BLaER1 treated with 17β-estradiol and CSF1 and Interleukin-3, amounts not matched to agents 10 nM and 100 nM (cell line): ENCODE data around the gene ZNF79.
A peak's percentile ranks its signal among the peaks of the same experiment; 100 is the strongest.

Source experiments
- H3K27ac ChIP-seq, 11 experiments: shearing (Covaris generic); formaldehyde crosslinking; 2 replicates each; pipeline ENCODE4 v1.8.1; 2022
- H3K27me3 ChIP-seq, 11 experiments: shearing (Covaris generic); formaldehyde crosslinking; 2 replicates each; pipeline ENCODE4 v1.8.1; 2022
- H3K36me3 ChIP-seq, 11 experiments: shearing (Covaris generic); formaldehyde crosslinking; 2 replicates each; pipeline ENCODE4 v1.8.1; 2022
- H3K4me1 ChIP-seq, 10 experiments: shearing (Covaris generic); formaldehyde crosslinking; 2 replicates each; pipeline ENCODE4 v1.8.1; 2022
- H3K4me2 ChIP-seq, 11 experiments: shearing (Covaris generic); formaldehyde crosslinking; 2 replicates each; pipeline ENCODE4 v1.8.1; 2022
- H3K4me3 ChIP-seq, 10 experiments: shearing (Covaris generic); formaldehyde crosslinking; 2 replicates each; pipeline ENCODE4 v1.8.1; 2022
- H3K9ac ChIP-seq, 11 experiments: shearing (Covaris generic); formaldehyde crosslinking; 2 replicates each; pipeline ENCODE4 v1.8.1; 2022
- H3K9me3 ChIP-seq, 11 experiments: shearing (Covaris generic); formaldehyde crosslinking; replicated peaks in 1 of 11; 2 replicates each; pipeline ENCODE4 v1.8.1; 2022
- H4K20me1 ChIP-seq, 11 experiments: shearing (Covaris generic); formaldehyde crosslinking; 2 replicates each; pipeline ENCODE4 v1.8.1; 2022
- Cebpa-rat ChIP-seq, 11 experiments: shearing (Covaris generic); IDR thresholded peaks; 2 replicates each; pipeline ENCODE4 v1.8.1; 2022

ZNF79 gene

DNA sequence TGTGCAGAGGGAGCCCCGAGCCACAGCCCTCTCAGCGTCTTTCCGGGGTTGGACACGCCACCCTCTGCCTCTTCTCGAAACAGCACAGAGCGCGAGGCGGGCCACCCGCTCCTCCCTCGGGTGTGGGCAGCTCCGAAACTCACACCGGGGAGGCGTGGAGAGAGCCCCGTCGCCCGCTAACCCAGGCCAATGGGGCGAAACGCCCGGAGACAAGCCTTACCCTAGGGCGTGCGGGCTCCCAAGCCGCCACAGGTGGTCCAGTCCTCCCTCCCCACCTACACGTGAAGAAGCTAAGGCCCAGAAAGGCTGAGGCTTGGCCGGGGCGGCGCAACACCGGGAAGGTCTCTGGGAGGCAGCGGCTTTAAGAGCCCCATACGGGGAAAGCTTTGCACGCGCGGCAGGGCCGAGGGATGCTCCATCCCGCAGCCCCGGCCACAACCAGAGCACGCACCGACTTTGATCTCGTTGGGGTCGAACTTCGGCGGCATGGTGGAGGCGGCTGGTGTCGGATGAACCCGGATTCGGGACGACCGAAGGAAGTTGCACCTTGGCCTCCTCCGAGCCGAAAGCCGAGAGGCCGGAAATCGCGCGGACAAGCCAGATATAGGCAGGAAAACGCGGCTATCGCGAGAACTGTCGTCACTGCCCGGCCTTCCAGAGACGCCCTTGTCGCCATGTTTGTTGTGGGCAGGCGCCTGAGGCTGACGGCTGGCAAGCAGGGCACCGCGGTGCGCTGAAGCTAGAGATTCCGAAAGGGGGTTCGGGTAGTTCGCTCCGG, 26.8 kb downstream of the ZNF79 start, which contains the start of the genes LRSAM1 and RPL12:
TSS of gene LRSAM1 (plus strand) at position 681 of the 778 bp plus-strand sequence. CDS start 3,018 bp downstream, outside the sequence.
TSS of gene RPL12 (minus strand) at position 577 of the 778 bp plus-strand sequence. CDS start at position 488, 89 bp downstream.
- Histone ChIP-seq H3K4me2 (peak within 1 kb of the TSS; percentile 91 to 100 (median 97)), H3K36me3 (peaks cover 46 to 63% (median 48%) of the 10 kb centered on the region in 11 experiments), H3K27ac (peak within 1 kb of the TSS; percentile 80 to 99 (median 95)), H3K4me1 (peaks cover 32 to 65% (median 54%) of the 10 kb centered on the region in 10 experiments), H3K9me3 (peaks cover 0 to 27% (median 4%) of the 10 kb centered on the region in 11 experiments; a peak in 14 of 22 replicates), H3K9ac (peak within 1 kb of the TSS; percentile 94 to 100 (median 98)), H3K4me3 (peak within 1 kb of the TSS; percentile 87 to 100 (median 96)), H4K20me1 (peaks cover 50 to 51% (median 50%) of the 10 kb centered on the region in 11 experiments), H3K27me3 (no peaks in the 10 kb centered on the region)
- TF ChIP-seq Cebpa-rat (IDR thresholded peaks at IDR 0.05): no peak

DNA sequence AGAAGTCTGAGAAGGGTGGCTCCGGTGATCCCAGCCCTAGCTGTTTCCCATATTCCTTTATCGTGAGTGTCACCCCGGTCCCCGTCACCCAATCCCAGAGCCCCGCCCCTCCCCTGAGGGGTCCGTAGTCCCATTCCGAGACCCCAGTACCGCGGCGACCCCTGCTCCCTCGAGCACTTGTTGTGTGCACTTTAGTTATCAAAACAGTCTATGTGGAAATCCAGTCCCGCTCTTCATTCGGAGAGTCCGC, 27.4 kb downstream of the ZNF79 start:
- peak overlapping the region; percentile 85 to 99 (median 91) for H3K4me2 ChIP-seq
- peak overlapping the region; percentile 94 to 100 (median 98) for H3K9ac ChIP-seq
- peak overlapping the region; percentile 80 to 99 (median 95) for H3K27ac ChIP-seq
- H3K27me3 ChIP-seq: no peaks in the 10 kb centered on the region
- H3K36me3 ChIP-seq: peaks cover 41 to 58% (median 43%) of the 10 kb centered on the region in 11 experiments
- peaks cover 0 to 22% (median 0%) of the 10 kb centered on the region in 11 experiments; a peak in 8 of 22 replicates for H3K9me3 ChIP-seq
- peaks cover 32 to 70% (median 56%) of the 10 kb centered on the region in 10 experiments for H3K4me1 ChIP-seq
- H3K4me3 ChIP-seq: peak overlapping the region; percentile 87 to 100 (median 96)
- peaks cover 44 to 46% (median 45%) of the 10 kb centered on the region in 11 experiments for H4K20me1 ChIP-seq
- no peak for TF ChIP-seq Cebpa-rat (IDR thresholded peaks at IDR 0.05)

DNA sequence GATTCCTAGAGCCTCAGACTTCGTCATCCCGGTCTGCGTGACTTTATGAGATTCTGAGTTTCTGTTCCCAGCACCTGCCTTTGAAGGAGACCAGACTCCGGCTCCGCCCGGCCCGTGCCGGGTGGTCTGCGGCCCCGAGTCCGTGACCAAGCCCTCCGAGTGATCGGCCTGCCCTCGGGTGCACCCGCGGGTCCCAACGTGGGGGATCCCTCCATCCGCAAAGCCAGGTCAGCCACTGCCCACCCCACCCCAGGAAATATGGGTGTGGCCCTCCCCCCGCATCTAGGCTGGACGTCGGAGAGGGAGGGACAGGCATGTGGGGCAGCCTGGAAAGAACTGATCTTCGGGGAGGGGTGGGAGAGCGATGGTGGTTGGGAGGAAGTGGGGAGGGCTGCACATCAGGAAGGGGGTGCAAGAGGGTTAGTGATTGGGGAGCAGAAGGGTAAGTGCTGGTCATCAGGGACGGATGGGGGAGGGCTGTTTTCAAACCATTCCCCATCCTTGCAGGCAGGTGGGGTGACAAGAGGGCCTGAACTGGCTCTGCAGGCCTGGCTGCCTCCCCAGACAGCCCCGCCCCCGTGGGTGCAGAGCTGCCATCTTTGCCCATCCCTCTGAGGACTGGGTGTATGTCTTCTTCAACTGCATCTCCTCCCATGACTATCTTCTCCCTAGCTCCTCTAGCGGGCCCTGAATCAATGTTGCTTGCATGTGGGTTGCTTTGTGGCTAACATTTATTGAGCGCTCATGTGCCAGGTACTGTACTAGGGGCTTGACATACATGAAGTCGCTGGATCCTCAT, 27.9 kb downstream of the ZNF79 start:
- Histone ChIP-seq H3K27ac (peak overlapping the region; percentile 80 to 99 (median 95)), H3K36me3 (peaks cover 36 to 56% (median 42%) of the 10 kb centered on the region in 11 experiments)
- TF ChIP-seq Cebpa-rat (IDR thresholded peaks at IDR 0.05): no peak

DNA sequence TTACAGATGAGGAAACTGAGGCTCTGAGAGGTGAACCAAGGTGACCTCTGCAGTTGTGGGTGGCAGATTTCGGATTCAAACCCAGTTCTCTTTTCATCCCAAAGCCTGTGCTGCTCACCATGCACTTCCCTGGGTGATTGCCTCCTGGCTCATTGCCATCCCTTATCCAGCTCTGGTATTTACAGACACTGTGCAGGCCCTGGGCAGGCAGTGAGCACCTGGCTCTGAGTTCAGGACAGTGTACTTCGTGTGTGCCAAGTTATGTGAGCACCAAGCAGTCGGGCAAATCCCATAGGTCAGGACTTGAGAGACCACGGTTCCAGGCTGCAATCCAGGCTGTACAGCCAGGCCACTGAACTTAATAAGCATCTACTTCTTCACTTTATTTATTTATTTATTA, 28.5 kb downstream of the ZNF79 start:
- H3K9me3 ChIP-seq: peaks cover 0 to 10% (median 0%) of the 10 kb centered on the region in 11 experiments; a peak in 6 of 22 replicates
- H3K4me3 ChIP-seq: peak overlapping the region in 8 of 10 experiments; percentile 87 to 100 (median 96); a peak in 12 of 20 replicates
- no peaks in the 10 kb centered on the region for H3K27me3 ChIP-seq
- peak overlapping the region; percentile 85 to 99 (median 91) for H3K4me2 ChIP-seq
- TF ChIP-seq Cebpa-rat (IDR thresholded peaks at IDR 0.05): no peak
- peak overlapping the region in 2 of 11 experiments; percentile 98; a peak in 1 of 22 replicates for H3K9ac ChIP-seq
- peaks cover 33 to 34% (median 33%) of the 10 kb centered on the region in 11 experiments for H4K20me1 ChIP-seq
- H3K27ac ChIP-seq: no peak overlapping the region
- peaks cover 32 to 68% (median 46%) of the 10 kb centered on the region in 10 experiments for H3K4me1 ChIP-seq
- peaks cover 30 to 56% (median 42%) of the 10 kb centered on the region in 11 experiments for H3K36me3 ChIP-seq

More for the DNA sequence above, 27.9 kb downstream of the ZNF79 start:
- Histone ChIP-seq H3K27me3 (no peaks in the 10 kb centered on the region), H3K4me2 (peak overlapping the region; percentile 85 to 99 (median 91)), H3K9ac (peak overlapping the region; percentile 94 to 100 (median 98)), H4K20me1 (peaks cover 39 to 40% (median 40%) of the 10 kb centered on the region in 11 experiments), H3K4me3 (peak overlapping the region; percentile 87 to 100 (median 96)), H3K9me3 (peaks cover 0 to 17% (median 0%) of the 10 kb centered on the region in 11 experiments; a peak in 8 of 22 replicates), H3K4me1 (peaks cover 32 to 68% (median 52%) of the 10 kb centered on the region in 10 experiments)

DNA sequence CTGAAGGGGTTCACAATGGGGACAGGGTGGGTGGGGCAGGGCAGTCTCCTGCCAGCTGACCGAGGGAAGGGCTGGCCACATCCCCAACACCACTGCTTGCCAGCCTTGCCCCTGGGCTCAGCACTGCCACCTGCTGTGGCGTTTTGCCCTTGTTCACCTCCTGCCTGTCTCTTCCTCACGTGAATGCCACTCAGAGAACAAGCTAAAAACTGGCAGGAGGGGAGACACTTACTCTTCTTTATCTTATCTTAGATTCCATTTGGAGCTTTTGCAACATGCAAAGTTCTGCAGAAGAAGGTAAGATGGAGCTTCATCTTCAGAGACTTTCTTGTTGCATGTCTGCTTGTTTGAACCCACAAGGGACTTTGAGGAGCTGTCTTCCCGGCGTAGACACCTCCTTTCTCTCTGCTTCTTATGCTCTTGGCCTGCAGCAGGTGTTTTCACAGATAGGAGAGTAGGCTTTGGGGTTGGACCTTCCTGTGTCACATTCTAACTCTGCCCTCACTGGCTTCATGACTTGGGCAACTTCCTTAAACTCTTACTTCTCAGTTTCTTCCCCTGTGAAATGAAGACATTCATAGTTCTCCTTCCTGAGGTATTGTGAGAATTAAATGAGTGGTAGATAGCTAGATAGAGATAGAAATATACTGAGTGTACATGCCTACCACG, 31.3 kb downstream of the ZNF79 start:
- Histone ChIP-seq H3K4me2 (peak overlapping the region in 10 of 11 experiments; percentile 9 to 75 (median 56); a peak in 15 of 22 replicates), H3K27me3 (no peaks in the 10 kb centered on the region), H4K20me1 (peaks cover 5 to 6% (median 6%) of the 10 kb centered on the region in 11 experiments), H3K27ac (peak overlapping the region in 7 of 11 experiments; percentile 18 to 51 (median 26); a peak in 8 of 22 replicates), H3K4me3 (no peak overlapping the region), H3K4me1 (peaks cover 10 to 51% (median 25%) of the 10 kb centered on the region in 10 experiments), H3K9me3 (no peaks in the 10 kb centered on the region), H3K9ac (0 out of 22 replicates have a peak overlapping the region, but pooled peaks of 1 of the 11 experiments have one; percentile 20), H3K36me3 (peaks cover 17 to 48% (median 32%) of the 10 kb centered on the region in 11 experiments)
- no peak for TF ChIP-seq Cebpa-rat (IDR thresholded peaks at IDR 0.05)

DNA sequence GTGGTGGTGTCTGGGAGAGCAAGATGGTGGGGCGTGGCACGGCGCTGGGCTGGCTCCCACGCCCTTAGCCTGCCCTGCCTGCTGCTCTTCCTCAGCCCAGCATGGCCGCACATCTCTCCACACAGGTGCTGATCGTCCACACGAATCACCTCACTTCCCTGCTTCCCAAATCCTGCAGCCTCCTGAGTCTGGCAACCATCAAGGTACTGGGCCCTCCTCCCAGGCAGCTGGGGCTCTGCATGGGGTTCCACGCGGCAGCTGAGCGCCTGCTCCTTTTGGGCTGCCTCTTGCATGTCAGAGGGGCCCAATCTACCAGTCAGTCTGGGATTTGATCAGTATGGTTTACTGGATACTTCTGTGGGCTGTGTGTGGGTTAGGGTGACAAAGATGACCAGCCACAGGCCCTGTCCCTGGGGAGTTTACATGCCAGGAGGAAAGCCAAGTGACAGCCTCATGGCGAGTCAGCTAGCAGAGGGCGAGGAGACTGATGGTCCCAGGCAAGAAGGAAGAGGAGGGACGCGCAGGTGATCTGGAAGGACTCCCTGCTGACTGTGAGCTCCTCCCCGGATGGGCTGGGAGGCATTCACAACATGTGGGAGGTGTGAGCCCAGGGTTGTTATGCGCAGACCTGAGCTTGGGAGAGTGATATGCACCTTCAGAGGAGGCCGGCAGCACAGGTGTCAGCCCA, 33.2 kb downstream of the ZNF79 start:
- no peak for TF ChIP-seq Cebpa-rat (IDR thresholded peaks at IDR 0.05)
- Histone ChIP-seq H3K27ac (no peak overlapping the region), H3K4me3 (no peak overlapping the region), H3K4me2 (no peak overlapping the region), H3K36me3 (peaks cover 22 to 64% (median 42%) of the 10 kb centered on the region in 11 experiments), H3K27me3 (no peaks in the 10 kb centered on the region), H3K9me3 (no peaks in the 10 kb centered on the region), H3K4me1 (peaks cover 5 to 48% (median 21%) of the 10 kb centered on the region in 10 experiments), H3K9ac (no peak overlapping the region), H4K20me1 (no peaks in the 10 kb centered on the region; a peak in 3 of 22 replicates)

DNA sequence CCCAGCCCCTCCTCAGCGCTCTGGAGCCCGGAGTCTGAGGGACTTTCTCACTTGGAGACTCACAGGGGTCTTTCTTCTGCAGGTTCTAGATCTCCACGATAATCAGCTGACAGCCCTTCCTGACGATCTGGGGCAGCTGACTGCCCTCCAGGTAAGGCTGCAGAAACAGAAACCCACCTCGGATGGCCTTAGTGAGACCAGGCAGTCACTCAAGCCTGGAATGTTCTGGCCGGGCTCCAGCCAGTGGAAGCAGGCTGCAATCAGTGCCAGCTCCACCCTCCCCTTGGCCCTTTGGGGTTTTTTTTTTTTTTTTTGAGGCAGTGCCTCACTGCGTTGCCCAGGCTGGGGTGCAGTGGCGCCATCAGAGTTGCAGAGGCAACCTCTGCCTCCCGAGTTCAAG, 34.7 kb downstream of the ZNF79 start:
- H3K4me1 ChIP-seq: peaks cover 0 to 32% (median 15%) of the 10 kb centered on the region in 10 experiments; a peak in 16 of 20 replicates
- H3K4me2 ChIP-seq: no peak overlapping the region
- no peak overlapping the region for H3K9ac ChIP-seq
- no peaks in the 10 kb centered on the region; a peak in 3 of 22 replicates for H4K20me1 ChIP-seq
- no peak for TF ChIP-seq Cebpa-rat (IDR thresholded peaks at IDR 0.05)
- peaks cover 27 to 79% (median 57%) of the 10 kb centered on the region in 11 experiments for H3K36me3 ChIP-seq
- no peak overlapping the region for H3K27ac ChIP-seq
- H3K27me3 ChIP-seq: no peaks in the 10 kb centered on the region
- H3K9me3 ChIP-seq: no peaks in the 10 kb centered on the region
- H3K4me3 ChIP-seq: no peak overlapping the region
